Cardiac fibroblast (primary cell): ENCODE results near the gene COL5A3.
A peak's percentile ranks its signal among the peaks of the same experiment; 100 is the strongest.

Source experiments
- DNase-seq, 2 donors: peaks; one replicate each; pipeline versions ENCODE4 v3.0.0 to v3.0.0-alpha.2; 2010; ENCODE audit warnings: low read depth in 2 of 2
- H3K4me3 ChIP-seq, 2 donors: replicated peaks in 1 of 2; 1 replicate in 1 of 2; 2 replicates in 1 of 2; pipeline ENCODE4 v1.5.1; 2011; ENCODE audit warnings: low read depth in 2 of 2, low read length in 2 of 2, mild to moderate bottlenecking in 2 of 2, moderate library complexity in 1 of 2
- TF ChIP-seq, protein P1 (sequence below): IDR thresholded peaks from one replicate; pipeline ENCODE4 v1.5.1; 2011; ENCODE audit warnings: low read depth, mild to moderate bottlenecking, low read length, inconsistent platforms

Gene COL5A3

DNA sequence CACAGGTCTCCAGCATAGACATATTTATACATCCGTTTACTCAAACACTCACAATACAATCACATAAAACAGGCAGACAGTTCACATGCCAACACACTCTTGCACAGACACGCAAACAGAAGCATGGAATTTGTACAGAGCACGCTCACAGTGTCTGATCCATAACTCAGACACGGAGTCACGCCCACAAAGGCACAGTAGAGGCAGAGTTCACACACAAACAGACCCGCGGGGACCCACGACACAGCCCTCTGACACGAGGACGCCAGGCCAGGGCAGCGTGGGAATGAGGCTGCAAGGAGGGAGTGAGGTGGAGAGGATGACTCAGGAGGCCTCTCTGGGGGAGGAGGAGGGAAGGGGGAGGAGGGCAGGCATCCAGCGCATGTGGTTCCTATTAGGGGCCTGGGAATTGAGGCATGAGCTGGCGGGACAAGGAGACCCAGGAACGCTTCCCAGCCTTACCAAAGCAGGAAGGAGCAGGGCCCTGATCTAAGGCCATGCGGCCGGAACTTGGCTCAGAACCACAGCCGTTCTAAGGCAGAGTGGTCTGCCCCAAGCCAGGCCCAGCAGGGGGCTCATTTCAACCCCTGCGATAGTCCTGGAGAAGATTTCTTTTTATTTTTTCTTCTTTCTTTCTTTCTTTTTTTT is 64.9 kb downstream of the COL5A3 start:
- TF ChIP-seq, protein P1, sequence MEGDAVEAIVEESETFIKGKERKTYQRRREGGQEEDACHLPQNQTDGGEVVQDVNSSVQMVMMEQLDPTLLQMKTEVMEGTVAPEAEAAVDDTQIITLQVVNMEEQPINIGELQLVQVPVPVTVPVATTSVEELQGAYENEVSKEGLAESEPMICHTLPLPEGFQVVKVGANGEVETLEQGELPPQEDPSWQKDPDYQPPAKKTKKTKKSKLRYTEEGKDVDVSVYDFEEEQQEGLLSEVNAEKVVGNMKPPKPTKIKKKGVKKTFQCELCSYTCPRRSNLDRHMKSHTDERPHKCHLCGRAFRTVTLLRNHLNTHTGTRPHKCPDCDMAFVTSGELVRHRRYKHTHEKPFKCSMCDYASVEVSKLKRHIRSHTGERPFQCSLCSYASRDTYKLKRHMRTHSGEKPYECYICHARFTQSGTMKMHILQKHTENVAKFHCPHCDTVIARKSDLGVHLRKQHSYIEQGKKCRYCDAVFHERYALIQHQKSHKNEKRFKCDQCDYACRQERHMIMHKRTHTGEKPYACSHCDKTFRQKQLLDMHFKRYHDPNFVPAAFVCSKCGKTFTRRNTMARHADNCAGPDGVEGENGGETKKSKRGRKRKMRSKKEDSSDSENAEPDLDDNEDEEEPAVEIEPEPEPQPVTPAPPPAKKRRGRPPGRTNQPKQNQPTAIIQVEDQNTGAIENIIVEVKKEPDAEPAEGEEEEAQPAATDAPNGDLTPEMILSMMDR: no peak
- peak; percentile 99 for DNase-seq
- H3K4me3 ChIP-seq: no peak overlapping the region

DNA sequence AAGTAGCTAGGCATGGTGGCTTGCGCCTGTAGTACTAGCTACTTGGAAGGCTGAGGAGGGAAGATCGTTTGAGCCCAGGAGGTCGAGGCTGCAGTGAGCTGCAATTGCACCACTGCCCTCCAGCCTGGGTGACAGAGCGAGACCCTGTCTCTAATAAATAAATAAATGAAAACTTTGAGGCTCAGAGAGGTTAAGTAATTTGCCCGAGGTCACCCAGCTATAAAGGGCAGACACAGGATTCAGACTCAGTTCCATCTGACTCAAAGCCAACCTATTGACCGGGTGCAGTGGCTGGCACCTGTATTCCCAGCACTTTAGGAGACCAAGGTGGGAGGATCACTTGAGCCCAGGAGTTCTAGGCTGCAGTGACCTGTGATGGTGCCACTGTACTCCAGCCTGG is 66.6 kb downstream of the COL5A3 start:
- DNase-seq: no peak
- TF ChIP-seq, protein P1: no peak
- H3K4me3 ChIP-seq: no peak overlapping the region

DNA sequence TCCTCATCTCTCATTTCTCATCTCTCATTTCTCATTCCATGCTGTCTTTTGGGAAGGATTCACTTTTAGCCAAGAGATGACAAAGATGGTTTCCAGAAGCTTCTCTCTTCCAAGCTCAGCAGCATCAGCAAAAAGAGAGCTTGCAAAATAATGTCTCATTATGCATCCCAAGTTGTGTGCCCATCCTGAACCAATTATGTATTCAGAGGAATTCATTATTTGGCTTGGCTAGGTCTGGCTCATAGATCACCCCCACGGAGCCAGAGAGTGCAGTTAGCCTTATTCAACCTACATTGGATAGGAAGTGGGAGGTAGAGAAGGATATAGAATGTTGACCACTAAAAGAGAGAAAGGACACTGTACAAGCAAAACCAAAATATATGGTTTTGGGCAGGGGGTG is 68.6 kb downstream of the COL5A3 start:
- peak in 1 of 2 donors; percentile 17 for DNase-seq
- TF ChIP-seq, protein P1: no peak
- no peak overlapping the region for H3K4me3 ChIP-seq

DNA sequence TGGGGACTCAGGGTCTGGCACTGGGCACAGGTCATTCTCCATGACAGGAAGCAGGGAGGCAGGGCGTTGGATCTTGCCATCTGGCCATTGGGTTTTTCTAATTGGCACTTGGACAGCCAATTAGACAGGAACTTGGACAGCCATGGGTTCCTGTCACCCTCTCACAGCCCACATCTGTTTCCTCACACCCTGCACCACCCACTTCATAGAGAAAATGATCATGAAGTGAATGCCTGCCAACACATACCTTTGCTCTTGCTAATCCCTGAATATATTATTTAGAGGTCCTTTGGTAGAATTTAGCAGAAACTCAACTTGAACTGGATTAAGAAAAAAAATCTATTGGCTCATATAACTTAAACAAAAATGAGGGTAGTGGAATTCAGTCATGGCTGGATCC is 69.1 kb downstream of the COL5A3 start:
- TF ChIP-seq, protein P1: no peak
- H3K4me3 ChIP-seq: no peak overlapping the region
- DNase-seq: peak; percentile 28 to 59

DNA sequence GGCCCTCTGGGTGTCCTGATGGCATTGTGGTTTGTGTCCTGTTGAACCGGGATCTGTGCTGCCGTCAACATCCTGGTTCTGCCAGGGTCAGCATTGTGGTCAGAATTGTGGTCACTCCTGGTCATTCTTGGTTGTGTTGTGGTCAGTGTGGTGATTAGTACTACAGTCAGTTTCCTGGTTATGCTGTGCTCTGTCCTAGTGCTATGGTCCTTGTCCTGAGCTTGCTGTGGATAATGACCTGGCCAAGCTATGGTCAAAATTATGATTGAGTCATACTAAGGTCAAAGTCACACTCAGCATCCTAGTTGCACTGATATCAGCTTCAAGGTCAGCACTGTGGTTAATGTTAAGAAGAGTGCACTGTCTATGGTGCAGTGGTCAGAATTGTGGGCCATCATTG is 69.5 kb downstream of the COL5A3 start:
- DNase-seq: peak in 1 of 2 donors; percentile 52
- TF ChIP-seq, protein P1: no peak
- H3K4me3 ChIP-seq: no peak overlapping the region

DNA sequence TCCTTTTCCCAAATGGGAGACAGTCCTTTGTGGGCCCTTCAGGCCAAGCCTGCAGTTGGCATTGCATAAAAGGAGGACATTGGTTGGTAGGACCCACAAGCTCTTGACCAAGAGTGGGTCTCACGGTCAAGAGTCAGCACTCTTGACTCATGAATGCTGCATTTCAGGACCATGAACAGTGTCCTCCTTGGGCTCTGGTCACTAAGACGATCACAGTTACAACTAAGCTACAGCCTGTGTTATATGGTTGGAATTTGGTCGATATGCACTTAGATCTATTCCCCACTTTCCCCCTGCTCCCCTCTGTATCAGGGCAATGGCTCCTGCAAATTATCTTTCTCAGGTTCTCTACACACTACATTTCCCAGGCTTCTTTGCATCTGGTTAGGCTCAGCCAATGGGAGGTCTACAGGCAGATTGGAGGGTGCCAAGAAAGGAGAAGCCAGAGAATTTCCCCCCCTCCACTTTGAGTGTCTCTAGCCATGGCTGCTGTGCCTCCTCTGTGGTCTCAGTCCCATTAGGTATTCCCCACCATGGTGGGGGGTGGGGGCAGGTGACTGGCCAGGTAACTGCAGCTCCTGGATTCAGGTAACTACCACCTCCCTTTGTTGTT is 70.9 kb downstream of the COL5A3 start:
- peak; percentile 44 to 66 for DNase-seq
- TF ChIP-seq, protein P1: no peak
- no peak overlapping the region for H3K4me3 ChIP-seq
